ENCODE data around the gene NCKAP5.

Gene NCKAP5

GRCh38 chr2:133371286-133371685, 197.0 kb downstream of the NCKAP5 start:
- DNase-seq, result no peak

GRCh38 chr2:133369901-133370658, 198.2 kb downstream of the NCKAP5 start:
- no peak for DNase-seq

DNA sequence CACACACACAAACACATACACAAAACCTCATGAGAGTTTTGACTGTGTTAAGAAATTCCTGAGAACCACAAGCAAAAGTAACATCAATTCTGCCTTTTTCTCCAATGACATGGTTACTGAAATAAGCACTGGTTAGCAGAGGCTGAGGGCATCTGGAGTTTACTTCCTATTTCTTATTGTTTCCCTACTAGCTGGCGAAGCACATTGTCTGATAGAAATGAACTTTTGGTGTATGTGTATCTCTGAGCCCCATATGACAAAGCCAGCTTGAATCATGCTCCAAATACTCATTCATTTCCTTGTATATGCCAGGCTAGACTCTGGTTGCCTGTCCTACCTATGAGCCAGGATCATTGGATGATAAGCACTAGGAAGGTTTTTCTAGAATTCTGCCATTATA, 203.1 kb downstream of the NCKAP5 start:
- DNase-seq, result no peak

- no peak for DNase-seq
Observed at GRCh38 chr2:133364636-133365035, 203.6 kb downstream of the NCKAP5 start.

GRCh38 chr2:133363884-133364283, 204.4 kb downstream of the NCKAP5 start:
- DNase-seq, result no peak

GRCh38 chr2:133362061-133362476, 206.2 kb downstream of the NCKAP5 start:
- no peak for DNase-seq

GRCh38 chr2:133360882-133361281, 207.4 kb downstream of the NCKAP5 start:
- DNase-seq, result no peak

GRCh38 chr2:133360190-133360589, 208.1 kb downstream of the NCKAP5 start:
- DNase-seq, result no peak

- DNase-seq, result no peak
Observed at GRCh38 chr2:133352719-133353118, 215.5 kb downstream of the NCKAP5 start.

- no peak for DNase-seq
Observed at GRCh38 chr2:133346654-133347053, 221.6 kb downstream of the NCKAP5 start.

DNA sequence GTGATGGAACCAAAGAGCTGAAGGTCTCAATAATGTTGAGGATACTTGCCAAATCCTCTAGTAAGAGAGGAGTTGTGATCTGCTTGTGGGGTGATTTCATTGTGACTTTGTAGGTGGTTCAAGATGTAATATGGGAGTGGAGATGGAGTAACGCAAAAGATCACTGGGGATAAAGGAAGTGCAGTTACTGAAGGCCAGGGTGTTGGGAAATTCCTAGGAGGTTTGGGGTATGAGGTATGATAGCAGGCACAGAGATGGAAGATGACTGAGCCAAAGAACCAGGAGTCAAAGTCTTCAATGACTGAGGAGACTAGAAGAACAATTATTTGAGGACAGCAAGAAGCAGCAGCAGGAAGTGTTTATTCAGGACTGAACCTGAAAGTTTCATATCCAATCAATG, 222.6 kb downstream of the NCKAP5 start:
- DNase-seq, result no peak

GRCh38 chr2:133344849-133345248, 223.4 kb downstream of the NCKAP5 start:
- DNase-seq, result no peak

GRCh38 chr2:133343018-133343352, 225.3 kb downstream of the NCKAP5 start:
- no peak for DNase-seq

- DNase-seq, result no peak
Observed at GRCh38 chr2:133342286-133343017, 225.8 kb downstream of the NCKAP5 start.

GRCh38 chr2:133341575-133341974, 226.7 kb downstream of the NCKAP5 start:
- DNase-seq, result no peak

GRCh38 chr2:133338224-133338623, 230.0 kb downstream of the NCKAP5 start:
- DNase-seq, result no peak

DNA sequence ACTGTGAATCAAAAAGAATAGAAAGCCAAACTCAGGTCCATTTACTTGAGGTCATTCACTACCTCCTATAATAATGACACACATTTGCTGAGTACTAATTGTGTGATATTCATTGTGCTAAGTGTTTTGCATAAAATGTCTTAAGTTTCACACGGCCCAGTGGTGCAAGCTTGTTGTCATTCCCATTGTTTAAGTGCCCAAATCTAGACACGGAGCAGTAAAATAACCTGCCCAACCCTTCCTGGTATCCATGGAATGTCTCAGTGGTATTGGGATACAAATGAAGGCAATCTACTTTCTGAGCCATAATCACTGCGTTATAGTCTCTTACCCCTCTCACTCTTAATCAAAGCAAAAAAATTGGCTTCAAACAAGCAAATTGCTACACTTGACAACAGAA, 233.3 kb downstream of the NCKAP5 start:
- no peak for DNase-seq

DNA sequence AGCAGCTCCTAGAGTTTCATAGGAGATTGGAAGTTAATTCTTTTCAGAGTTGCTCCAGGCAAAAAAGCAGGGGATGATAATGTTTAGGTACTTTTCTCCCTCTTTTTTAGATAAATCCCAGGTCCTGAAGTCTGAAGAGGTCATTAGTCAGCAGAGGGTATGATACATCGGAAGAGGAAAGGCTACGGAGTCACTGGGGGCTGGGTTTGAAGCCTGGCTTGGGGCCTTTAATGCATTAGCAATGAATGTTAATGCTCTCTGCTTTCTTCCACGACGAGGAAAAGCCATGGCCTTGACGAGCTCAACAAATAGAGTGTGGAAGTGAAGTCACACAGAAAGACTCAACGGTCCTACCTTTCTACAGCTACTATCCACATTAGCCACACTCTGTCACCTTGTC, 235.1 kb downstream of the NCKAP5 start:
- DNase-seq, result no peak

GRCh38 chr2:133331436-133331835, 236.8 kb downstream of the NCKAP5 start:
- DNase-seq, result no peak

GRCh38 chr2:133326652-133327397, 241.4 kb downstream of the NCKAP5 start:
- DNase-seq, result no peak

- DNase-seq, result no peak
Observed at GRCh38 chr2:133324150-133324561, 244.1 kb downstream of the NCKAP5 start.

GRCh38 chr2:133322909-133323308, 245.4 kb downstream of the NCKAP5 start:
- no peak for DNase-seq

GRCh38 chr2:133317178-133317577, 251.1 kb downstream of the NCKAP5 start:
- DNase-seq, result no peak

GRCh38 chr2:133316557-133316956, 251.7 kb downstream of the NCKAP5 start:
- DNase-seq, result no peak

All from NCI-H1092 treated with DMSO at 0.1 percent for 48 hours (cell line).